ENCODE data around the gene ZDHHC13.

GRCh38 chr11:19200410-19201201, 83.6 kb downstream of the ZDHHC13 start:
- TF ChIP-seq, protein P1, sequence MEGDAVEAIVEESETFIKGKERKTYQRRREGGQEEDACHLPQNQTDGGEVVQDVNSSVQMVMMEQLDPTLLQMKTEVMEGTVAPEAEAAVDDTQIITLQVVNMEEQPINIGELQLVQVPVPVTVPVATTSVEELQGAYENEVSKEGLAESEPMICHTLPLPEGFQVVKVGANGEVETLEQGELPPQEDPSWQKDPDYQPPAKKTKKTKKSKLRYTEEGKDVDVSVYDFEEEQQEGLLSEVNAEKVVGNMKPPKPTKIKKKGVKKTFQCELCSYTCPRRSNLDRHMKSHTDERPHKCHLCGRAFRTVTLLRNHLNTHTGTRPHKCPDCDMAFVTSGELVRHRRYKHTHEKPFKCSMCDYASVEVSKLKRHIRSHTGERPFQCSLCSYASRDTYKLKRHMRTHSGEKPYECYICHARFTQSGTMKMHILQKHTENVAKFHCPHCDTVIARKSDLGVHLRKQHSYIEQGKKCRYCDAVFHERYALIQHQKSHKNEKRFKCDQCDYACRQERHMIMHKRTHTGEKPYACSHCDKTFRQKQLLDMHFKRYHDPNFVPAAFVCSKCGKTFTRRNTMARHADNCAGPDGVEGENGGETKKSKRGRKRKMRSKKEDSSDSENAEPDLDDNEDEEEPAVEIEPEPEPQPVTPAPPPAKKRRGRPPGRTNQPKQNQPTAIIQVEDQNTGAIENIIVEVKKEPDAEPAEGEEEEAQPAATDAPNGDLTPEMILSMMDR (IDR thresholded peaks at IDR 0.05; ENCODE audit: insufficient read depth, low read length), result no peak
- TF ChIP-seq GABPA (IDR thresholded peaks at IDR 0.05; ENCODE audit: low read depth), result no peak
- no peak for TF ChIP-seq POLR2AphosphoS5 (IDR thresholded peaks at IDR 0.05; ENCODE audit: low read depth)
- TF ChIP-seq, protein P2, sequence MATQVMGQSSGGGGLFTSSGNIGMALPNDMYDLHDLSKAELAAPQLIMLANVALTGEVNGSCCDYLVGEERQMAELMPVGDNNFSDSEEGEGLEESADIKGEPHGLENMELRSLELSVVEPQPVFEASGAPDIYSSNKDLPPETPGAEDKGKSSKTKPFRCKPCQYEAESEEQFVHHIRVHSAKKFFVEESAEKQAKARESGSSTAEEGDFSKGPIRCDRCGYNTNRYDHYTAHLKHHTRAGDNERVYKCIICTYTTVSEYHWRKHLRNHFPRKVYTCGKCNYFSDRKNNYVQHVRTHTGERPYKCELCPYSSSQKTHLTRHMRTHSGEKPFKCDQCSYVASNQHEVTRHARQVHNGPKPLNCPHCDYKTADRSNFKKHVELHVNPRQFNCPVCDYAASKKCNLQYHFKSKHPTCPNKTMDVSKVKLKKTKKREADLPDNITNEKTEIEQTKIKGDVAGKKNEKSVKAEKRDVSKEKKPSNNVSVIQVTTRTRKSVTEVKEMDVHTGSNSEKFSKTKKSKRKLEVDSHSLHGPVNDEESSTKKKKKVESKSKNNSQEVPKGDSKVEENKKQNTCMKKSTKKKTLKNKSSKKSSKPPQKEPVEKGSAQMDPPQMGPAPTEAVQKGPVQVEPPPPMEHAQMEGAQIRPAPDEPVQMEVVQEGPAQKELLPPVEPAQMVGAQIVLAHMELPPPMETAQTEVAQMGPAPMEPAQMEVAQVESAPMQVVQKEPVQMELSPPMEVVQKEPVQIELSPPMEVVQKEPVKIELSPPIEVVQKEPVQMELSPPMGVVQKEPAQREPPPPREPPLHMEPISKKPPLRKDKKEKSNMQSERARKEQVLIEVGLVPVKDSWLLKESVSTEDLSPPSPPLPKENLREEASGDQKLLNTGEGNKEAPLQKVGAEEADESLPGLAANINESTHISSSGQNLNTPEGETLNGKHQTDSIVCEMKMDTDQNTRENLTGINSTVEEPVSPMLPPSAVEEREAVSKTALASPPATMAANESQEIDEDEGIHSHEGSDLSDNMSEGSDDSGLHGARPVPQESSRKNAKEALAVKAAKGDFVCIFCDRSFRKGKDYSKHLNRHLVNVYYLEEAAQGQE (IDR thresholded peaks at IDR 0.05; ENCODE audit: insufficient replicate concordance, low read depth), result no peak
- TF ChIP-seq SPI1 (IDR thresholded peaks at IDR 0.05; ENCODE audit: borderline replicate concordance, low read depth), result no peak
